IMR-90 (cell line): ENCODE data around the gene HRAS. TPM values are rescaled to one million over a fixed set of nuclear protein-coding genes. Genes with fewer than 3 reads are reported as not detected.
A peak's percentile ranks its signal among the peaks of the same experiment; 100 is the strongest.

Experiments
- ATAC-seq: fragments of 200-7000 bp; cut with Tn5 transposase; 2 replicates; pipeline ENCODE4 v1.9.1; 2020; ENCODE audit warnings: low read depth, mild to moderate bottlenecking, moderate library complexity
- BruUV-seq: library from RNA; stranded (reverse); fragments of 400-500 nt; replicated peaks from 2 replicates; lab custom pipeline; 2021; lab: Mats Ljungman, UMichigan
- CTCF ChIA-PET: fragments of 300-600 bp; formaldehyde crosslinking; extraction: SDS; loops from one replicate; lab custom pipeline; 2021; ENCODE audit warnings: antibody characterized with exemption; lab: Yijun Ruan, JAX
- POLR2A ChIA-PET: fragments of 300-600 bp; sonication (Branson Sonifier 250); formaldehyde crosslinking; loops from one replicate; lab custom pipeline; 2022; ENCODE audit warnings: antibody characterized with exemption; ENCODE audit not compliant: unreplicated experiment; lab: Charles Lee
- DNase-seq: peaks from one replicate; pipeline ENCODE4 v3.0.0; 2013
- H2AFZ ChIP-seq: replicated peaks from 2 replicates; pipeline ENCODE3; 2013; ENCODE audit warnings: low read length, mild to moderate bottlenecking; ENCODE audit not compliant: poor library complexity
- H2AK5ac ChIP-seq: 2 replicates; pipeline ENCODE4 v1.6.1; 2013; ENCODE audit warnings: low read depth, low read length, inconsistent platforms
- H2AK9ac ChIP-seq: replicated peaks from 2 replicates; pipeline ENCODE3; 2013; ENCODE audit warnings: mild to moderate bottlenecking, low read depth, low read length, moderate library complexity; ENCODE audit not compliant: poor library complexity
- H2BK120ac ChIP-seq: 2 replicates; pipeline ENCODE4 v1.6.1; 2013; ENCODE audit warnings: low read depth, low read length, inconsistent platforms
- H2BK15ac ChIP-seq: 3 replicates; pipeline ENCODE4 v1.6.1; 2013; ENCODE audit warnings: low read depth, low read length, inconsistent platforms
- H2BK20ac ChIP-seq: 2 replicates; pipeline ENCODE4 v1.6.1; 2013; ENCODE audit warnings: low read depth, mild to moderate bottlenecking, inconsistent platforms, low read length, moderate library complexity
- H2BK5ac ChIP-seq: 2 replicates; pipeline ENCODE4 v1.6.1; 2013; ENCODE audit warnings: mild to moderate bottlenecking, low read depth, low read length, inconsistent platforms; ENCODE audit not compliant: poor library complexity, severe bottlenecking
- H3K14ac ChIP-seq: replicated peaks from 2 replicates; pipeline ENCODE4 v1.6.1; 2013; ENCODE audit warnings: low read depth, low read length, inconsistent platforms
- H3K18ac ChIP-seq: 2 replicates; pipeline ENCODE4 v1.6.1; 2013; ENCODE audit warnings: low read depth, low read length, control low read depth
- H3K23ac ChIP-seq: 2 replicates; pipeline ENCODE4 v1.6.1; 2013; ENCODE audit warnings: low read depth, low read length, inconsistent platforms
- H3K27ac ChIP-seq: 2 replicates; pipeline ENCODE4 v1.5.1; 2013; ENCODE audit warnings: mild to moderate bottlenecking, control low read depth, low read length; ENCODE audit not compliant: insufficient read depth
- H3K27me3 ChIP-seq: 2 replicates; pipeline ENCODE4 v1.6.1; 2013; ENCODE audit warnings: low read length; ENCODE audit not compliant: control insufficient read depth, insufficient read depth
- H3K36me3 ChIP-seq: 2 replicates; pipeline ENCODE4 v1.6.1; 2013; ENCODE audit warnings: low read length, mixed read lengths; ENCODE audit not compliant: control insufficient read depth, insufficient read depth
- H3K4ac ChIP-seq: 2 replicates; pipeline ENCODE4 v1.6.1; 2013; ENCODE audit warnings: low read depth, low read length, inconsistent platforms
- H3K4me1 ChIP-seq: 2 replicates; pipeline ENCODE4 v1.6.1; 2013; ENCODE audit warnings: low read length, mixed read lengths; ENCODE audit not compliant: control insufficient read depth, insufficient read depth
- H3K4me2 ChIP-seq: 2 replicates; pipeline ENCODE4 v1.6.1; 2013; ENCODE audit warnings: low read depth, mild to moderate bottlenecking, control low read depth, low read length, moderate library complexity
- H3K4me3 ChIP-seq: 2 replicates; pipeline ENCODE4 v1.5.1; 2013; ENCODE audit warnings: low read depth, mild to moderate bottlenecking, control low read depth, low read length, moderate library complexity; ENCODE audit not compliant: insufficient read depth
- H3K56ac ChIP-seq: 2 replicates; pipeline ENCODE4 v1.6.1; 2013; ENCODE audit warnings: low read length, inconsistent platforms; ENCODE audit not compliant: insufficient read depth; ENCODE audit errors: extremely low read depth
- H3K79me1 ChIP-seq, 2 experiments: 2 replicates each; pipeline ENCODE4 v1.6.1; 2013; ENCODE audit warnings: low read length in 2 of 2, inconsistent platforms in 1 of 2, low read depth in 1 of 2
- H3K9ac ChIP-seq: 2 replicates; pipeline ENCODE4 v1.6.1; 2013; ENCODE audit warnings: low read depth, low read length, control low read depth
- H3K9me1 ChIP-seq: 2 replicates; pipeline ENCODE4 v1.6.1; 2013; ENCODE audit warnings: low read length, inconsistent platforms; ENCODE audit not compliant: insufficient read depth
- H3K9me3 ChIP-seq: 2 replicates; pipeline ENCODE4 v1.6.1; 2013; ENCODE audit warnings: low read length; ENCODE audit not compliant: control insufficient read depth, insufficient read depth
- H4K20me1 ChIP-seq: 2 replicates; pipeline ENCODE4 v1.6.1; 2013; ENCODE audit warnings: low read length, inconsistent platforms; ENCODE audit not compliant: insufficient read depth
- H4K5ac ChIP-seq: 2 replicates; pipeline ENCODE4 v1.6.1; 2013; ENCODE audit warnings: mild to moderate bottlenecking, low read depth, low read length, control low read depth
- H4K8ac ChIP-seq, 2 experiments: 2 replicates each; pipeline ENCODE4 v1.6.1; 2013; ENCODE audit warnings: low read depth in 2 of 2, low read length in 2 of 2, control low read depth in 1 of 2, inconsistent platforms in 1 of 2
- H4K91ac ChIP-seq: 2 replicates; pipeline ENCODE4 v1.6.1; 2013; ENCODE audit warnings: low read depth, low read length, inconsistent platforms; ENCODE audit not compliant: insufficient read depth
- MAZ ChIP-seq: IDR thresholded peaks from 2 replicates; pipeline ENCODE4 v1.6.1; 2012; ENCODE audit warnings: low read depth, mild to moderate bottlenecking, low read length, improper control_type of control experiment, moderate library complexity, borderline replicate concordance
- MXI1 ChIP-seq: IDR thresholded peaks from 2 replicates; pipeline ENCODE4 v1.6.1; 2012; ENCODE audit warnings: low read depth, mild to moderate bottlenecking, low read length, moderate library complexity, borderline replicate concordance
- WGBS, 2 experiments: methylation state at CpG; one replicate each; pipeline versions ENCODE4 v1.1.5 to v1.1.7; 2013; ENCODE audit warnings: missing lambda C conversion rate in 2 of 2; ENCODE audit not compliant: insufficient read length in 1 of 2; ENCODE audit errors: extremely low coverage in 2 of 2; 5-methylcytosine and 5-hydroxymethylcytosine counted together
- dilution Hi-C: fragments of 300-500 bp; cut with HindIII; formaldehyde crosslinking; loops from one replicate; pipeline ENCODE4 v1.14.3; 2018; ENCODE audit warnings: low sequenced_read_pairs; ENCODE audit not compliant: unreplicated experiment
- in situ Hi-C: fragments of 300-500 bp; cut with MboI; formaldehyde crosslinking; loops from 3 replicates; pipeline ENCODE4 v1.14.3; 2019; ENCODE audit warnings: low sequenced_read_pairs, inconsistent platforms, mixed read lengths
- intact Hi-C: fragments of 100-400 bp; cut with micrococcal nuclease; formaldehyde crosslinking; loops from 2 replicates; pipeline ENCODE4 v1.10.0; 2022
- polyA plus RNA-seq, 3 experiments: library from polyadenylated mRNA; depleted of rRNA; stranded (reverse); fragments of >200 nt; gene quantifications; 2 replicates each; pipeline ENCODE4 v1.2.3, GENCODE V29; 2012; ENCODE audit warnings: low replicate concordance in 1 of 3
- total RNA-seq: library from RNA; depleted of rRNA; stranded (reverse); fragments of >200 nt; gene quantifications from 2 replicates; pipeline ENCODE4 v1.2.3, GENCODE V29; 2012

HRAS gene
- total and polyA plus RNA-seq, 2 of the 4 experiments (the other 2 are of a cell fraction), result 108 to 123 TPM

DNA sequence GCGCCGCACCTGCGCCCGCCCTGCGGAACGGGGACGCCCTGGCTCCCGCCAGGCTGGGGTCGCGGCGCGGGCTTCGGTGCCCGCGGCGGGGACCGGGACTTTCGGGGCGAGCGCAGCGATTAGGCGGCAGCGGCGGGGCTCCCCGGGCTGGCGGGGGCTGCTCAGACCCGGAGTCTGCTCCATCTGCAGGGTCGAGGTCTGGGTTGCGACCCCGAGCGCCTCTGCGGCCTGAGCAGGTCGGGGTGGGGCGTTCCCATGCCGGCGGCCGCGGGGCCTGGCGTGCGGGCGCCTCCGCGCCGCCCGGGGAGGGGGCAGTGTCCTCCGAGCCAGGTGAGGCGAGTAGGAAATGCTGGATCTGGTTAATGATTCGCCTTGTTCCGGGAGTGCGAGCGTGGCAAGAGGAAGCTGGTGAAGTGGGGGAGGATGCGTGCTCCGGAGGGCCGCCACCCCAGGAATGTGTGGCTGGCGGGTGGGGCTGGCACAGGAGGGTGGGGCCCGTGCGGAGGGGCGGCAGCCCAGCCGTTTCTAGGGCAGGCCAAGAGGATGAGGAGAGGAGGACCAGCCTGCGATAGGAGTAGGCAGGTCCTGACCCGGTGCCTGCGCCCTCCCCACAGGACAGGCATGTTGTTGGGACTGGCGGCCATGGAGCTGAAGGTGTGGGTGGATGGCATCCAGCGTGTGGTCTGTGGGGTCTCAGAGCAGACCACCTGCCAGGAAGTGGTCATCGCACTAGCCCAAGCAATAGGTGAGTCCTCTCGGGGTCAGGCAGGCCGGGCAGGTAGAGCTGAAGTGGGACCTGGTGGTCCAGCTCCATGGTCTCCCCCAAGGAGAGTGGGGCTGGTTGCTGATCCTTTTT, 26.0 kb upstream of the HRAS start:
- Histone ChIP-seq H3K36me3 (peaks cover 4% of the 10 kb centered on the region), H4K5ac (no peak overlapping the region), H3K79me1 (peaks cover 19 to 25% of the 10 kb centered on the region in 2 experiments; a peak in 3 of 4 replicates), H2AFZ (peak overlapping the region; percentile 97), H3K9me1 (peaks cover 5% of the 10 kb centered on the region; the same call in 1 of the 2 replicates), H3K9me3 (no peaks in the 10 kb centered on the region), H3K14ac (0 out of 2 replicates have a peak overlapping the region, but pooled peaks have one; percentile 30), H3K23ac (no peak overlapping the region), H2BK20ac (no peak overlapping the region), H3K18ac (no peak overlapping the region), H3K4me3 (peak overlapping the region; percentile 97), H4K91ac (peak overlapping the region; percentile 50; the same call in 1 of the 2 replicates), H3K9ac (peak overlapping the region; percentile 3; the same call in 1 of the 2 replicates), H2BK5ac (peak overlapping the region; percentile 31), H3K4ac (peak overlapping the region; percentile 28), H2AK5ac (peak overlapping the region; percentile 88; the same call in 1 of the 2 replicates), H4K20me1 (peaks cover 19% of the 10 kb centered on the region), H3K27ac (no peak overlapping the region; the same call in 1 of the 2 replicates), H2AK9ac (peak overlapping the region; percentile 78), H3K56ac (no peak overlapping the region), H3K27me3 (peaks cover 27% of the 10 kb centered on the region), H3K4me2 (peak overlapping the region; percentile 59), H4K8ac (no peak overlapping the region), H2BK15ac (no peak overlapping the region), H3K4me1 (peaks cover 13% of the 10 kb centered on the region), H2BK120ac (no peak overlapping the region)
- ChIA-PET POLR2A (interaction anchor here (0.5 kb wide), 1 partner anchor 163 kb away, joined by 3 read pairs; no protein-coding TSS in a partner anchor), CTCF (no interaction called here)
- intact Hi-C loops (no loop called here), dilution Hi-C loops (no loop called here), in situ Hi-C loops (no loop called here)
- no TSS peak for BruUV-seq
- WGBS, 2 experiments, result 14% methylated on average over 29 of the region's 67 CpGs; no CpG with 5 or more reads in 1 of the 2 experiments
- DNase-seq, result no peak
- TF ChIP-seq MXI1 (no peak), MAZ (peak; percentile 61; the same call in 1 of the 2 replicates)
- peak; percentile 1; the same call in 1 of the 2 replicates for ATAC-seq
